ENCODE measurements around the gene PCDHB14. TPM values are rescaled to one million over a fixed set of nuclear protein-coding genes. Genes with fewer than 3 reads are reported as not detected.
"Not testable (repeated sequence)": the region's sequence is repeated elsewhere in the genome, so short reads cannot be mapped to it uniquely, and the experiment has no call there.

PCDHB14 gene
- total RNA-seq, 1 donor from 2014 or later = 10.6 TPM

DNA sequence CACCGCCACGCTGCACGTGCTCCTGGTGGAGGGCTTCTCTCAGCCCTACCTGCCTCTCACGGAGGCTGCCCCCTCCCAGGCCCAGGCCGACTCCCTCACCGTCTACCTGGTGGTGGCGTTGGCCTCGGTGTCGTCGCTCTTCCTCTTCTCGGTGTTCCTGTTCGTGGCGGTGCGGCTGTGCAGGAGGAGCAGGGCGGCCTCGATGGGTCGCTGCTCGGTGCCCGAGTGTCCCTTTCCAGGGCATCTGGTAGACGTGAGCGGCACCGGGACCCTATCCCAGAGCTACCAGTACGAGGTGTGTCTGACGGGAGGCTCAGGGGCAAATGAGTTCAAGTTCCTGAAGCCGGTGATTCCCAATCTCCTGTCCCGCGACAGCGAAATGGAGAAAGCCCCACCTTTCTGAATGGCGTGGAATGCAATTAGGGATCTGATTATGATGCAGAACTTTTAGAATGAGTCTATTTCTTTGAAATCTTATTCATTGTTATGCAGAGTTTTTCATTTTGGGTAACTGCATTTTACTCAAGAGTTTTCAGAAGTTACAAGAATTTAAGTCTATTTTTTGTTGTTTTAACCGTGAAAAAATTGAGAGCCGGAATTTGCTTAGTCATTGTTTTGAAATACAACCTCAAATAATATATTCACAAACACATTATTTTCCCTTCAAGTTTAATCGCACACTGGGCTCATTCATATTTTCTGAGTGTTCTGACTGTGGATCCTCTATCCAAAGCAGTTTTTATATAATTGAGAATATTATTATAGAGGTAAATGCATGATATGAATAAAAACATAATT lies 13.6 kb downstream of the PCDHB14 start:
- DNase-seq (ENCODE audit: low spot score in 2 of 2) = no peak
- H3K36me3 ChIP-seq = no peaks in the 10 kb centered on the region
- no peak overlapping the region for H3K27ac ChIP-seq
- H3K4me3 ChIP-seq = no peak overlapping the region
- no peak for TF ChIP-seq CTCF (IDR thresholded peaks at IDR 0.05)
- peaks cover 78 to 99% of the 10 kb centered on the region in 2 donors for H3K9me3 ChIP-seq
- no peaks in the 10 kb centered on the region for H3K4me1 ChIP-seq
- intact Hi-C loops (cut with DNase I) = no loop called here
- no peaks in the 10 kb centered on the region for H3K27me3 ChIP-seq

- no peak for DNase-seq (ENCODE audit: low spot score in 2 of 2)
- TF ChIP-seq CTCF (IDR thresholded peaks at IDR 0.05) = no peak
- Histone ChIP-seq H3K27ac (no peak overlapping the region), H3K9me3 (peaks cover 99 to 100% of the 10 kb centered on the region in 2 donors), H3K4me1 (no peaks in the 10 kb centered on the region), H3K36me3 (peaks cover 0 to 3% of the 10 kb centered on the region in 2 donors), H3K4me3 (peak overlapping the region in 1 of 2 donors; percentile 13), H3K27me3 (no peaks in the 10 kb centered on the region)
- intact Hi-C loops (cut with DNase I) = no loop called here
These were observed 18.4 kb downstream of the PCDHB14 start for GRCh38 chr5:141241496-141241895.

- DNase-seq (ENCODE audit: low spot score in 2 of 2) = no peak
- H3K9me3 ChIP-seq = peaks cover 96 to 100% of the 10 kb centered on the region in 2 donors
- intact Hi-C loops (cut with DNase I) = no loop called here
- no peaks in the 10 kb centered on the region for H3K27me3 ChIP-seq
- no peaks in the 10 kb centered on the region for H3K4me1 ChIP-seq
- peak within 1 kb of the TSS; percentile 17 to 43 for H3K4me3 ChIP-seq
- H3K36me3 ChIP-seq = peaks cover 3 to 10% of the 10 kb centered on the region in 2 donors
- TF ChIP-seq CTCF (IDR thresholded peaks at IDR 0.05) = peak in 1 of 3 experiments; percentile 18
- no peak within 1 kb of the TSS for H3K27ac ChIP-seq
These were observed 22.1 kb downstream of the PCDHB14 start, which contains the start of gene PCDHB15 for GRCh38 chr5:141245250-141245717. Gene PCDHB15, plus strand, starts transcription at chr5:141245395. Its CDS starts 184 bp downstream, at chr5:141245579.

DNA sequence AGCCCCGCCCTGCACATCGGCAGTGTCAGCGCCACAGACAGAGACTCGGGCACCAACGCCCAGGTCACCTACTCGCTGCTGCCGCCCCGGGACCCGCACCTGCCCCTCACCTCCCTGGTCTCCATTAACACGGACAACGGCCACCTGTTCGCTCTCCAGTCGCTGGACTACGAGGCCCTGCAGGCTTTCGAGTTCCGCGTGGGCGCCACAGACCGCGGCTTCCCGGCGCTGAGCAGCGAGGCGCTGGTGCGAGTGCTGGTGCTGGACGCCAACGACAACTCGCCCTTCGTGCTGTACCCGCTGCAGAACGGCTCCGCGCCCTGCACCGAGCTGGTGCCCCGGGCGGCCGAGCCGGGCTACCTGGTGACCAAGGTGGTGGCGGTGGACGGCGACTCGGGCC lies 23.8 kb downstream of the PCDHB14 start:
- H3K9me3 ChIP-seq = peaks cover 96 to 100% of the 10 kb centered on the region in 2 donors
- H3K4me1 ChIP-seq; intact Hi-C loops (cut with DNase I); H3K27ac ChIP-seq; H3K27me3 ChIP-seq; DNase-seq (ENCODE audit: low spot score in 2 of 2); H3K36me3 ChIP-seq; H3K4me3 ChIP-seq: not testable (repeated sequence)

DNA sequence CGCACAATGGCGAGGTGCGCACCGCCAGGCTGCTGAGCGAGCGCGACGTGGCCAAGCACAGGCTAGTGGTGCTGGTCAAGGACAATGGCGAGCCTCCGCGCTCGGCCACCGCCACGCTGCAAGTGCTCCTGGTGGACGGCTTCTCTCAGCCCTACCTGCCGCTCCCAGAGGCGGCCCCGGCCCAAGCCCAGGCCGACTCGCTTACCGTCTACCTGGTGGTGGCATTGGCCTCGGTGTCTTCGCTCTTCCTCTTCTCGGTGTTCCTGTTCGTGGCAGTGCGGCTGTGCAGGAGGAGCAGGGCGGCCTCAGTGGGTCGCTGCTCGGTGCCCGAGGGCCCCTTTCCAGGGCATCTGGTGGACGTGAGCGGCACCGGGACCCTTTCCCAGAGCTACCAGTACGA lies 24.3 kb downstream of the PCDHB14 start:
- DNase-seq (ENCODE audit: low spot score in 2 of 2); H3K4me1 ChIP-seq; intact Hi-C loops (cut with DNase I); H3K36me3 ChIP-seq; H3K27ac ChIP-seq; H3K27me3 ChIP-seq; H3K4me3 ChIP-seq: not testable (repeated sequence)
- H3K9me3 ChIP-seq = peaks cover 95 to 100% of the 10 kb centered on the region in 2 donors

DNA sequence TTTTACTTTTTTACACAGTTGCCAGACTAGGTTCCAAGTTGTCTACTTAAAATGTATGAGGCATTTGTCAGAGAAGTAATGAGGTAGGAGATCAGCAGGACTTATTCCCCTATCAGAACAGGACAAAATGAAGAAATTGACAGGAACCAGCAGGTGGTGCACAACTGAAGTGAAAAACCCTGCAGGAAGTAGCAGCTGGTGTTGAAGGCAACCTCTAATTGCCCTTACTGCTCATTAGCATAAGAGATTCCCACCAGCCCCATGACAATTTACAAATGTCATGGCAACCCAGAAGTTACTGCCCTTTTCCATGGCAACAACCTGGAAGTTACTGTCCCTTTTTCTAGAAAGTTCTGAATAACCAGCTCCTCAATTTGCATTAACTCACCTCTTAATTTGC lies 27.4 kb downstream of the PCDHB14 start:
- Histone ChIP-seq H3K4me1 (no peaks in the 10 kb centered on the region), H3K4me3 (no peak overlapping the region), H3K27ac (no peak overlapping the region), H3K36me3 (peaks cover 3 to 7% of the 10 kb centered on the region in 2 donors), H3K9me3 (peaks cover 92 to 100% of the 10 kb centered on the region in 2 donors), H3K27me3 (no peaks in the 10 kb centered on the region)
- intact Hi-C loops (cut with DNase I) = no loop called here
- TF ChIP-seq CTCF (IDR thresholded peaks at IDR 0.05) = no peak
- DNase-seq (ENCODE audit: low spot score in 2 of 2) = no peak
